HepG2 (cell line): ENCODE measurements around the gene MMP23B. TPM values are rescaled to one million over a fixed set of nuclear protein-coding genes. Genes with fewer than 3 reads are reported as not detected.
A peak's percentile ranks its signal among the peaks of the same experiment; 100 is the strongest.

ENCODE experiments used
- ATAC-seq: fragments of 200-7000 bp; cut with Tn5 transposase; 3 replicates; pipeline ENCODE4 v1.9.1; 2020; ENCODE audit warnings: mild to moderate bottlenecking, moderate library complexity
- BruUV-seq: library from RNA; stranded (reverse); fragments of 400-500 nt; replicated peaks from 2 replicates; lab custom pipeline; 2021; lab: Mats Ljungman, UMichigan
- CTCF ChIA-PET: fragments of 300-600 bp; formaldehyde crosslinking; extraction: SDS; loops from one replicate; lab custom pipeline; 2021; ENCODE audit warnings: low total read pairs, inconsistent platforms, low intra/inter-chr PET ratio; lab: Yijun Ruan, JAX
- POLR2A ChIA-PET: fragments of 350-600 bp; sonication (Branson Sonifier 250); formaldehyde crosslinking; loops from one replicate; lab custom pipeline; 2020; ENCODE audit warnings: antibody characterized with exemption, inconsistent platforms; lab: Yijun Ruan, JAX
- DNase-seq: peaks from one replicate; pipeline ENCODE4 v3.0.0-alpha.2; 2015; ENCODE audit warnings: low spot score
- FAIRE-seq: peaks from 3 replicates; lab custom pipeline; 2011; peaks lifted over from hg19 to GRCh38; lab: Jason Lieb, UNC
- H2AFZ ChIP-seq: one replicate; pipeline ENCODE4 v1.6.1; 2011; ENCODE audit warnings: low read length, inconsistent platforms
- H3K27ac ChIP-seq: fragments of 300-600 bp; 3 replicates; pipeline ENCODE4 v1.8.0; 2011; ENCODE audit warnings: mixed run types, mild to moderate bottlenecking, mixed read lengths, low read length, inconsistent platforms; ENCODE audit not compliant: insufficient read depth; ENCODE audit errors: extremely low read length
- H3K27me3 ChIP-seq, 2 experiments: fragments of 200-600 bp in 1 of 2; 2 replicates in 1 of 2; 3 replicates in 1 of 2; pipeline versions ENCODE4 v1.6.0 to v1.8.0; 2011; ENCODE audit warnings: low read length in 2 of 2, mild to moderate bottlenecking in 2 of 2, moderate library complexity in 2 of 2, inconsistent platforms in 1 of 2; ENCODE audit not compliant: insufficient read depth in 2 of 2, control insufficient read depth in 1 of 2
- H3K36me3 ChIP-seq, 2 experiments: fragments of 200-600 bp in 1 of 2; replicated peaks in 1 of 2; 2 replicates in 1 of 2; 3 replicates in 1 of 2; pipeline versions ENCODE4 v1.5.1 to v1.8.0; 2011; ENCODE audit warnings: low read length in 2 of 2, inconsistent platforms in 1 of 2; ENCODE audit not compliant: insufficient read depth in 2 of 2, control insufficient read depth in 1 of 2
- H3K4me1 ChIP-seq: 2 replicates; pipeline ENCODE4 v1.5.1; 2012; ENCODE audit warnings: low read length, inconsistent platforms; ENCODE audit not compliant: insufficient read depth
- H3K4me2 ChIP-seq: 2 replicates; pipeline ENCODE4 v1.6.0; 2011; ENCODE audit warnings: low read depth, low read length, inconsistent platforms
- H3K4me3 ChIP-seq, 3 experiments: fragments of 200-600 bp in 1 of 3; sonication (generic), shearing (Covaris generic) in 1 of 3; replicated peaks in 1 of 3; 2 replicates each; pipeline ENCODE4 v1.5.1; 2011 to 2016; ENCODE audit warnings: low read length in 3 of 3, inconsistent platforms in 2 of 3, low read depth in 2 of 3, mild to moderate bottlenecking in 2 of 3, control low read depth in 1 of 3, mixed read lengths in 1 of 3; ENCODE audit not compliant: insufficient read depth in 1 of 3
- H3K79me2 ChIP-seq: one replicate; pipeline ENCODE4 v1.6.1; 2011; ENCODE audit warnings: low read length, inconsistent platforms; ENCODE audit not compliant: insufficient read depth
- H3K9ac ChIP-seq: 2 replicates; pipeline ENCODE4 v1.6.0; 2011; ENCODE audit warnings: mild to moderate bottlenecking, low read depth, low read length, inconsistent platforms; ENCODE audit not compliant: insufficient read depth
- H3K9me3 ChIP-seq: 2 replicates; pipeline ENCODE4 v1.5.1; 2012; ENCODE audit warnings: mild to moderate bottlenecking, low read length
- H4K20me1 ChIP-seq: 2 replicates; pipeline ENCODE4 v1.6.0; 2011; ENCODE audit warnings: inconsistent platforms, mild to moderate bottlenecking, low read length, moderate library complexity; ENCODE audit not compliant: insufficient read depth
- BHLHE40 ChIP-seq: IDR thresholded peaks from 2 replicates; pipeline ENCODE4 v1.6.1; 2011; ENCODE audit warnings: low read length, improper control_type of control experiment
- CBX5 ChIP-seq: sonication (generic); formaldehyde crosslinking; IDR thresholded peaks from 2 replicates; pipeline ENCODE4 v1.4.0; 2020; ENCODE audit warnings: missing genetic modification reagents, borderline replicate concordance
- FOSL2 ChIP-seq: sonication (generic); formaldehyde crosslinking; IDR thresholded peaks from 2 replicates; pipeline ENCODE4 v1.4.0; 2020; ENCODE audit warnings: missing genetic modification reagents
- FOXC1 ChIP-seq: sonication (generic); formaldehyde crosslinking; IDR thresholded peaks from 2 replicates; pipeline ENCODE4 v1.8.0; 2022; ENCODE audit warnings: mild to moderate bottlenecking, missing genetic modification reagents, borderline replicate concordance
- LCORL ChIP-seq, 2 experiments: fragments of 450-650 bp in 1 of 2; sonication (generic) in 1 of 2; formaldehyde crosslinking in 1 of 2; IDR thresholded peaks; 2 replicates each; pipeline versions ENCODE4 v1.5.0 to v1.6.1; 2017 to 2020; ENCODE audit warnings: antibody characterized with exemption in 1 of 2, missing genetic modification reagents in 1 of 2
- SALL1 ChIP-seq: sonication (generic); formaldehyde crosslinking; IDR thresholded peaks from 2 replicates; pipeline ENCODE4 v1.8.0; 2022; ENCODE audit warnings: mild to moderate bottlenecking, missing genetic modification reagents
- SOX13 ChIP-seq, 3 experiments: fragments of 450-650 bp in 1 of 3; sonication (generic) in 1 of 3; formaldehyde crosslinking in 1 of 3; IDR thresholded peaks in 2 of 3; conservative IDR thresholded peaks in 1 of 3; 2 replicates each; pipeline versions ENCODE4 v1.5.0 to v1.6.1; 2016 to 2020; ENCODE audit warnings: antibody characterized with exemption in 1 of 3, mild to moderate bottlenecking in 1 of 3, missing compliant biosample characterization in 1 of 3, missing genetic modification reagents in 1 of 3, moderate library complexity in 1 of 3
- SP1 ChIP-seq, 2 experiments: fragments of 450-650 bp in 1 of 2; sonication (generic) in 1 of 2; formaldehyde crosslinking in 1 of 2; IDR thresholded peaks; 2 replicates each; pipeline versions ENCODE4 v1.4.0 to v1.6.1; 2016 to 2020; ENCODE audit warnings: missing genetic modification reagents in 1 of 2
- SP4 ChIP-seq: sonication (generic); formaldehyde crosslinking; IDR thresholded peaks from 2 replicates; pipeline ENCODE4 v1.8.1; 2023; ENCODE audit warnings: mild to moderate bottlenecking, missing genetic modification reagents
- TEAD3 ChIP-seq: optimal IDR thresholded peaks from 2 replicates; pipeline ENCODE3; 2016; ENCODE audit warnings: borderline replicate concordance
- THYN1 ChIP-seq: sonication (generic); formaldehyde crosslinking; IDR thresholded peaks from 2 replicates; pipeline ENCODE4 v1.8.1; 2023; ENCODE audit warnings: low read depth, mild to moderate bottlenecking, moderate library complexity, missing genetic modification reagents, borderline replicate concordance
- TOE1 ChIP-seq: sonication (generic); formaldehyde crosslinking; IDR thresholded peaks from 2 replicates; pipeline ENCODE4 v1.4.0; 2020; ENCODE audit warnings: mild to moderate bottlenecking, missing genetic modification reagents
- U2AF1 ChIP-seq: fragments of 200-400 bp; formaldehyde crosslinking; optimal IDR thresholded peaks from 2 replicates; pipeline ENCODE3; 2017; ENCODE audit warnings: mild to moderate bottlenecking, low read depth, low read length
- XRCC5 ChIP-seq: fragments of 200-400 bp; formaldehyde crosslinking; optimal IDR thresholded peaks from 2 replicates; pipeline ENCODE3; 2017; ENCODE audit warnings: mild to moderate bottlenecking, low read length
- ZBTB46 ChIP-seq: sonication (generic); formaldehyde crosslinking; IDR thresholded peaks from 2 replicates; pipeline ENCODE4 v1.4.0; 2020; ENCODE audit warnings: mild to moderate bottlenecking, missing genetic modification reagents, borderline replicate concordance
- ZNF564 ChIP-seq: sonication (generic); formaldehyde crosslinking; IDR thresholded peaks from 2 replicates; pipeline ENCODE4 v1.8.1; 2023; ENCODE audit warnings: mild to moderate bottlenecking, missing genetic modification reagents
- ZNF746 ChIP-seq: sonication (generic); formaldehyde crosslinking; IDR thresholded peaks from 2 replicates; pipeline ENCODE4 v1.8.0; 2022; ENCODE audit warnings: mild to moderate bottlenecking, missing genetic modification reagents
- ZNF749 ChIP-seq: sonication (generic); formaldehyde crosslinking; IDR thresholded peaks from 2 replicates; pipeline ENCODE4 v1.8.0; 2022; ENCODE audit warnings: mild to moderate bottlenecking, missing genetic modification reagents, moderate library complexity, borderline replicate concordance
- WGBS: methylation state at CpG from one replicate; pipeline ENCODE4 v1.1.6; 2017; ENCODE audit warnings: low lambda C conversion rate; 5-methylcytosine and 5-hydroxymethylcytosine counted together
- in situ Hi-C: cut with HindIII; loops from 2 replicates; pipeline ENCODE4 v1.10.0; 2017; ENCODE audit warnings: low pct_unique_long_range_greater_than_20kb; ENCODE audit not compliant: extremely low pct_ligation_motif_present
- intact Hi-C: fragments of 100-400 bp; cut with micrococcal nuclease; formaldehyde crosslinking; loops from one replicate; pipeline ENCODE4 v1.10.0; 2022; ENCODE audit not compliant: unreplicated experiment
- polyA plus RNA-seq, 8 experiments: library from polyadenylated mRNA; depleted of rRNA in 3 of 8; stranded (reverse) in 7 of 8; unstranded in 1 of 8; fragments of >200 nt; fragmentation: Illumina TruSeq in 4 of 8; extraction: Trizol in 4 of 8; gene quantifications; 2 replicates each; pipeline versions ENCODE4 v1.2.1 to v1.2.3, GENCODE V29; 2011 to 2016; ENCODE audit warnings: low read depth in 4 of 8, missing spikeins in 1 of 8, mixed read lengths in 1 of 8; ENCODE audit not compliant: insufficient read depth in 1 of 8
- total RNA-seq, 5 experiments: library from RNA; depleted of rRNA; stranded (reverse); fragments of >200 nt; fragmentation: Illumina TruSeq; extraction: Trizol; gene quantifications; 2 replicates each; pipeline ENCODE4 v1.2.3, GENCODE V29; 2016; ENCODE audit warnings: low read depth in 1 of 5
- TF ChIP-seq, protein P1 (sequence below): sonication (generic); formaldehyde crosslinking; IDR thresholded peaks from 2 replicates; pipeline ENCODE4 v1.8.0; 2022; ENCODE audit warnings: missing genetic modification reagents, mild to moderate bottlenecking, borderline replicate concordance

The MMP23B gene
- total and polyA plus RNA-seq, 2 of the 13 experiments (the other 11 are each of a cell fraction or from before 2014, with no cell fraction given) = 0.61 to 0.75 TPM

DNA sequence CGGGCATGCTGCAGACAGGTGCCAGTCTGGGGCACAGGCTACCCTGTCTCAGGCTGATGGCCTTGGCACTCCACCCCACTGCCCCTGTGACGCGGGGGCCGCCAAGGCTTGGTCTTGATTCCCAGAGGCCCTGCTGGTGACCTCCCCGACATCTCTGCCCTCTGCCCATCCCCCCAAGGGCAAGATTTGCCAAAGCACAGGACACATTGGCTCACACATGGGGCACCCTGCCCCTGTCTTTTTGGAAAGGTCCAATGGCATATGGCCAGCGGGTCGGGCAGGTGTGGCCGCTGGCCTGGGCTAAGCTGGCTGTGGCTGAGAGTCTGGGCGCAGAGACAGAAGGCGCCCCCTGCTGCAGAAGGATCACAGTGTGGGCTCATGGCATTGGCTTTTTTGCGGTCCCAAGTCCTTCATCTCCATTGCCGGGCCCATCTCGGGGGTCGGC lies 12.0 kb upstream of the MMP23B start:
- H3K4me1 ChIP-seq = peaks cover 13% of the 10 kb centered on the region
- H3K9ac ChIP-seq = no peak overlapping the region
- no TSS peak for BruUV-seq
- FAIRE-seq (no peak), ATAC-seq (peak; percentile 25; the same call in 2 of the 3 replicates), DNase-seq (peak; percentile 31)
- H3K27me3 ChIP-seq = no peaks in the 10 kb centered on the region; a peak in 1 of 5 replicates
- in situ Hi-C loops (loop anchor here (5.0 kb wide), 1 partner anchor 43 kb away; no protein-coding TSS in a partner anchor), intact Hi-C loops (no loop called here)
- ChIA-PET CTCF (no interaction called here), POLR2A (no interaction called here)
- H3K4me3 ChIP-seq = no peak overlapping the region
- peaks cover 15% of the 10 kb centered on the region for H3K79me2 ChIP-seq
- no peaks in the 10 kb centered on the region for H3K9me3 ChIP-seq
- H4K20me1 ChIP-seq = peaks cover 7% of the 10 kb centered on the region; the same call in 1 of the 2 replicates
- no peak overlapping the region for H3K27ac ChIP-seq
- peaks cover 1 to 14% of the 10 kb centered on the region in 2 experiments; a peak in 2 of 5 replicates for H3K36me3 ChIP-seq
- H3K4me2 ChIP-seq = no peak overlapping the region
- H2AFZ ChIP-seq = no peak overlapping the region
- 69% methylated on average over 10 of the region's 14 CpGs for WGBS
- TF ChIP-seq SP4 (no peak), THYN1 (no peak), LCORL (IDR thresholded peaks at IDR 0.05) (no peak), LCORL (CRISPR knock-in tag; IDR thresholded peaks at IDR 0.05) (no peak), U2AF1 (no peak), ZNF746 (CRISPR knock-in tag) (no peak), SALL1 (CRISPR knock-in tag) (peak; percentile 27; the same call in 1 of the 2 replicates), SP1 (IDR thresholded peaks at IDR 0.05) (no peak), SP1 (CRISPR knock-in tag; IDR thresholded peaks at IDR 0.05) (no peak), SOX13 (IDR thresholded peaks at IDR 0.05) (no peak), SOX13 (CRISPR knock-in tag; conservative IDR thresholded peaks at IDR 0.05 in 1 of 2, IDR thresholded peaks at IDR 0.05 in 1 of 2) (no peak), TEAD3 (CRISPR knock-in tag) (no peak), ZNF749 (CRISPR knock-in tag) (no peak), XRCC5 (no peak), FOXC1 (CRISPR knock-in tag) (no peak), CBX5 (CRISPR knock-in tag) (no peak), ZNF564 (CRISPR knock-in tag) (no peak), ZBTB46 (CRISPR knock-in tag) (no peak), FOSL2 (CRISPR knock-in tag) (no peak), TOE1 (no peak), BHLHE40 (no peak)
- TF ChIP-seq, protein P1, sequence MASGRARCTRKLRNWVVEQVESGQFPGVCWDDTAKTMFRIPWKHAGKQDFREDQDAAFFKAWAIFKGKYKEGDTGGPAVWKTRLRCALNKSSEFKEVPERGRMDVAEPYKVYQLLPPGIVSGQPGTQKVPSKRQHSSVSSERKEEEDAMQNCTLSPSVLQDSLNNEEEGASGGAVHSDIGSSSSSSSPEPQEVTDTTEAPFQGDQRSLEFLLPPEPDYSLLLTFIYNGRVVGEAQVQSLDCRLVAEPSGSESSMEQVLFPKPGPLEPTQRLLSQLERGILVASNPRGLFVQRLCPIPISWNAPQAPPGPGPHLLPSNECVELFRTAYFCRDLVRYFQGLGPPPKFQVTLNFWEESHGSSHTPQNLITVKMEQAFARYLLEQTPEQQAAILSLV (CRISPR knock-in tag) = no peak
